Astrocyte (in vitro differentiated cells and primary cell): ENCODE results near the gene TMEM234.

Experiments used
- EZH2 ChIP-seq: IDR thresholded peaks from 2 replicates; pipeline ENCODE4 v1.6.1; 2012; ENCODE audit warnings: mild to moderate bottlenecking, low read length, inconsistent platforms; ENCODE audit not compliant: insufficient read depth
- TF ChIP-seq, protein P1 (sequence below): IDR thresholded peaks from 2 replicates; pipeline ENCODE4 v1.5.1; 2011; ENCODE audit warnings: low read depth, mild to moderate bottlenecking, inconsistent platforms, low read length, moderate library complexity; ENCODE audit not compliant: insufficient read depth

DNA sequence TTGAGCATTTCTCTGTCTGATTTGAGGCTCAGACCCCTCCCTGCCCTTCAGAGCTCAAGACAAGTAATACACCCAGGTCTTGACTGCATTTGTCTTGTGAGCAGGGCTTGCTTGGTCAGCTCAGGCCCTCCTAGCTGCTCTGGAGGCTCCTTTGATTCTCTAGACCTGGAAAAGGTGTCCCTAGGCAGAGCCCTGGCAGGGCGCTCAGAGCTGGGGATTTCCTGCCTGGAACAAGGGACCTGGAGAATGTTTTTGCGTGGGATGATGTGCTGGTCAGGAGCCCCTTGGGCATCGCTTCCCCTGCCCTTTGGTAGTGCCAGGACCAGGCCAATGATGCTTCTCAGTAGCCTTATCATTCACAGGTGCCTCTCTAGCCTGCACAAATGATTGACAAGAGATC, 26.6 kb downstream of the TMEM234 start:
- TF ChIP-seq, protein P1, sequence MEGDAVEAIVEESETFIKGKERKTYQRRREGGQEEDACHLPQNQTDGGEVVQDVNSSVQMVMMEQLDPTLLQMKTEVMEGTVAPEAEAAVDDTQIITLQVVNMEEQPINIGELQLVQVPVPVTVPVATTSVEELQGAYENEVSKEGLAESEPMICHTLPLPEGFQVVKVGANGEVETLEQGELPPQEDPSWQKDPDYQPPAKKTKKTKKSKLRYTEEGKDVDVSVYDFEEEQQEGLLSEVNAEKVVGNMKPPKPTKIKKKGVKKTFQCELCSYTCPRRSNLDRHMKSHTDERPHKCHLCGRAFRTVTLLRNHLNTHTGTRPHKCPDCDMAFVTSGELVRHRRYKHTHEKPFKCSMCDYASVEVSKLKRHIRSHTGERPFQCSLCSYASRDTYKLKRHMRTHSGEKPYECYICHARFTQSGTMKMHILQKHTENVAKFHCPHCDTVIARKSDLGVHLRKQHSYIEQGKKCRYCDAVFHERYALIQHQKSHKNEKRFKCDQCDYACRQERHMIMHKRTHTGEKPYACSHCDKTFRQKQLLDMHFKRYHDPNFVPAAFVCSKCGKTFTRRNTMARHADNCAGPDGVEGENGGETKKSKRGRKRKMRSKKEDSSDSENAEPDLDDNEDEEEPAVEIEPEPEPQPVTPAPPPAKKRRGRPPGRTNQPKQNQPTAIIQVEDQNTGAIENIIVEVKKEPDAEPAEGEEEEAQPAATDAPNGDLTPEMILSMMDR: no peak
- no peak for TF ChIP-seq EZH2
